Fibroblast of peridontal ligament (primary cell): Measurements from ENCODE around the gene PIRT.

Experiments used
- DNase-seq: peaks from one replicate; pipeline ENCODE4 v3.0.0-alpha.2; 2010; ENCODE audit errors: extremely low read depth

PIRT gene

GRCh38 chr17:10789694-10790271 lies 48.1 kb downstream of the PIRT start:
- no peak for DNase-seq

GRCh38 chr17:10787306-10788045 lies 50.4 kb downstream of the PIRT start:
- DNase-seq, result no peak

- DNase-seq, result no peak
These were observed 52.6 kb downstream of the PIRT start for GRCh38 chr17:10785295-10785694.

- DNase-seq, result no peak
These were observed 58.3 kb downstream of the PIRT start for GRCh38 chr17:10779609-10780008.

GRCh38 chr17:10777890-10778289 lies 60.0 kb downstream of the PIRT start:
- DNase-seq, result no peak

GRCh38 chr17:10777131-10777807 lies 60.6 kb downstream of the PIRT start:
- no peak for DNase-seq

- DNase-seq, result no peak
These were observed 61.5 kb downstream of the PIRT start for GRCh38 chr17:10776381-10776780.

GRCh38 chr17:10775740-10776356 lies 62.0 kb downstream of the PIRT start:
- no peak for DNase-seq

GRCh38 chr17:10775058-10775457 lies 62.8 kb downstream of the PIRT start:
- DNase-seq, result no peak

- DNase-seq, result no peak
These were observed 64.5 kb downstream of the PIRT start for GRCh38 chr17:10773391-10773790.
